GM13977 (cell line): ENCODE results near the gene KAZN.

Experiments
- DNase-seq: peaks from one replicate; pipeline ENCODE4 v3.0.0; 2012; ENCODE audit warnings: low spot score
- in situ Hi-C: fragments of 300-500 bp; cut with MboI; formaldehyde crosslinking; loops from one replicate; pipeline ENCODE4 v1.12.0; 2022; ENCODE audit warnings: low sequenced_read_pairs, low pct_unique_long_range_greater_than_20kb, mixed read lengths, inconsistent platforms; ENCODE audit not compliant: unreplicated experiment
- TF ChIP-seq, protein P1 (sequence below): IDR thresholded peaks from 2 replicates; pipeline ENCODE4 v1.5.1; 2012; ENCODE audit warnings: mild to moderate bottlenecking, control low read depth; ENCODE audit not compliant: insufficient read depth; ENCODE audit errors: extremely low read depth, missing control alignments

Gene KAZN

GRCh38 chr1:15114884-15115283, 516.4 kb downstream of the KAZN start:
- in situ Hi-C loops, result no loop called here
- DNase-seq, result no peak

DNA sequence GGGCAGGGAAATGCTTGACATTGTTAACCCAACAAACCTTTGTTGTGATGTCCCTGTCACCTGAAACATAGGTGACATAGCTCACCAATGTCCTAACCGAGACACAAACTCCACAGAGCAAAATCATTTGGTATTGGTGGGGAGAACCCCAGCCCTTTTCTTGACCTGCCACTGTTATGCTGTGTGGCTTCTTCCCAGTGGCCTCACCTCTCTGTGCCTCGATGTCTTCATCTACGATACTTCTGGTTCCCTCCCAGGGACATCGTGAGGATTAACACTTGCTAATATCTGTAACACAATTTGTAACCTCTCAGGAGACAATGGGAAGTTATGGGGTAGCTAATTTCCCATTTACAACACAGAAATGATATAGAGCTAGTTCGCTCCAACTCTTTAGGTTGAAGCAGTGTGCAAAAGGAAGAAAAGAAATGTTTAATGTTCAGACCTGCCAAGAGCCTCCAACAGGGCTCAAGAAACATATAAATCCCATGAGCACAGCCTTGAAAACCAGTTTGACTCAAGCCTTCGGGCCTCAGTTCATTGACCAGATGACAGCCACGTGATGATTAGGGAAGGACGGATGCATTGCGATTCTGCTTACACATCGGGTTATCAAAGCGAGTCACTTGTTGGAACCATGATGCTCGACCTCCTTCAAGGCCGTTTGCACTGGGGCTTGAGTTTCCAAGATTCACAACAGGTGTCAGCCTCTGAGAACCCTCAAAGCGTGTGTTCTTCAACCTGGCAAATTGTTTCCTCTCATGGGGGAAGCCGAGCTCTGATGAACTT, 517.3 kb downstream of the KAZN start:
- in situ Hi-C loops, result no loop called here
- TF ChIP-seq, protein P1, sequence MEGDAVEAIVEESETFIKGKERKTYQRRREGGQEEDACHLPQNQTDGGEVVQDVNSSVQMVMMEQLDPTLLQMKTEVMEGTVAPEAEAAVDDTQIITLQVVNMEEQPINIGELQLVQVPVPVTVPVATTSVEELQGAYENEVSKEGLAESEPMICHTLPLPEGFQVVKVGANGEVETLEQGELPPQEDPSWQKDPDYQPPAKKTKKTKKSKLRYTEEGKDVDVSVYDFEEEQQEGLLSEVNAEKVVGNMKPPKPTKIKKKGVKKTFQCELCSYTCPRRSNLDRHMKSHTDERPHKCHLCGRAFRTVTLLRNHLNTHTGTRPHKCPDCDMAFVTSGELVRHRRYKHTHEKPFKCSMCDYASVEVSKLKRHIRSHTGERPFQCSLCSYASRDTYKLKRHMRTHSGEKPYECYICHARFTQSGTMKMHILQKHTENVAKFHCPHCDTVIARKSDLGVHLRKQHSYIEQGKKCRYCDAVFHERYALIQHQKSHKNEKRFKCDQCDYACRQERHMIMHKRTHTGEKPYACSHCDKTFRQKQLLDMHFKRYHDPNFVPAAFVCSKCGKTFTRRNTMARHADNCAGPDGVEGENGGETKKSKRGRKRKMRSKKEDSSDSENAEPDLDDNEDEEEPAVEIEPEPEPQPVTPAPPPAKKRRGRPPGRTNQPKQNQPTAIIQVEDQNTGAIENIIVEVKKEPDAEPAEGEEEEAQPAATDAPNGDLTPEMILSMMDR, result no peak

More at GRCh38 chr1:15114884-15115283, 516.4 kb downstream of the KAZN start:
- TF ChIP-seq, protein P1, result no peak

GRCh38 chr1:15116966-15117365, 518.5 kb downstream of the KAZN start:
- TF ChIP-seq, protein P1, result no peak
- in situ Hi-C loops, result no loop called here
- no peak for DNase-seq

More for the DNA sequence above, 517.3 kb downstream of the KAZN start:
- DNase-seq, result no peak

DNA sequence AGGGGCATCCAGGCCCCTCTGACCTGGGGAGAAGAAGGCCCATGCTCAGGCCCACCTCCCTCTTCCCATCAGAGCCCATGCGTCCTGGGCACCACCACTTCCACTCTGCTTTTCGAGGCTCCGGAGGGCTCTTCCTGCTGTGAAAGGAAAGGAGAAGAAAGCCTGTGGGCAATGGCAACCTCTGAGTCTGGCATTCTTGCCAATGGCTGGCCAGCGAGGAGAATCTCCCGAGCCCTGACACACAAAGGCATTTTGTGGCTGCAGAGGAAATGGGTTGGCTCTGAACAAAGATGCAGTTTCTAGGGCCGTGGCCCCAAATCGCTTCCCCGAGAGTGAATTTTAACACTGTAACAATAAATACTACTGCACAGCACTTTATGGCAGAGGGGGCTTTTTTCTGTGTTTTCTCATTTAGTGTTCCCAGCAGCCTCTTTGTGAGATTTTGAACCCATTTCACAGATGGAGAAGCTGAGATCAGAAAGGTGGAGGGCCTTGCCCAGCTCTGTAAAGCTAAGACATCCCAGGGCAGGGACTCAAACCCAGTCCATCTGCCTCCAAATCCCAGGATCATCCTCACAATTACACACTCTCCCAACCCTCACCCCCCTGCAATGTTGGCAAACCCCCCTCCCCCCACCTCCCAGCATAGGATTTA, 519.3 kb downstream of the KAZN start:
- DNase-seq, result no peak
- TF ChIP-seq, protein P1, result no peak

GRCh38 chr1:15118579-15118978, 520.1 kb downstream of the KAZN start:
- TF ChIP-seq, protein P1, result no peak
- DNase-seq, result no peak
- in situ Hi-C loops, result no loop called here

More for the DNA sequence above, 519.3 kb downstream of the KAZN start:
- in situ Hi-C loops, result no loop called here

DNA sequence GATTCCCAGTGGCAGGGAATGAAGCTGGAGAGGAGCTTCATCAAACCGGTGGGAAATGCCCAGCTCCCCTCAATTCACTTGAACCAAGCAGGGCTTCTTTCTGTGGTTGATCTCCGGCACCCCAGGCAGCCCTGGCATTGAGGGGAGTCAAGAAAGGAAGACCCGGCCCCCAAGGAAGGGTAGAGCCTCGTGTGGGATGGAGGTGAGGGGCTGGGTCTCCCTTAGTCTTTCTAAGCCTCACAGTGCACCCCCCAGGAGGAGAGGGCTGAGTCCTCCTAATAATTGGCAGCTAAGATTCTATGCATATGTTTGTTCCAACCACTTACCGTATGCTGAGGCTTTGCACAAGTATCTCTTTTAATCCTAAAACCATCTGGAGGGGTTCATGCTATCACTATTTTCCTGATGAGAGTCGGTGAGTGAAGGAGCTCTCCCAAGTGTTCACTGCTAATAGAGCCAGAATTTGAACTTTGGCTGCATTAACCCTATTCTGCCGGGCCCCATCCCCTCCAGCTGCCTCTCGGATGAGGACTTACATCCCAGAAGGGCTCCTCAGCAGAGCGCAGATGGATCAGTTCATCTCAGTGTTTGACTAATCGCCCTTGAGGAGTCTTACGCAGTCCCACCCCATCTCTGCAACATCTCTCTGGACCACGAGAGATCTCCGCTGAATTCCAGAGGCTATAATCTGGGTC, 521.9 kb downstream of the KAZN start:
- no peak for DNase-seq
- TF ChIP-seq, protein P1, result no peak
- in situ Hi-C loops, result loop anchor here (10.0 kb wide), 1 partner anchor 174 kb away; no protein-coding TSS in a partner anchor
